Measurements from ENCODE around the gene TTC23L.

GRCh38 chr5:34928267-34928666 is 89.3 kb downstream of the TTC23L start:
- TF ChIP-seq CTCF (IDR thresholded peaks at IDR 0.05) (no peak), POLR2A (IDR thresholded peaks at IDR 0.05) (no peak)

Measured in sigmoid colon (tissue), 3 donors.